ENCODE data around the gene CFAP46.
"Not testable (repeated sequence)": the region's sequence is repeated elsewhere in the genome, so short reads cannot be mapped to it uniquely, and the experiment has no call there.

The CFAP46 gene

DNA sequence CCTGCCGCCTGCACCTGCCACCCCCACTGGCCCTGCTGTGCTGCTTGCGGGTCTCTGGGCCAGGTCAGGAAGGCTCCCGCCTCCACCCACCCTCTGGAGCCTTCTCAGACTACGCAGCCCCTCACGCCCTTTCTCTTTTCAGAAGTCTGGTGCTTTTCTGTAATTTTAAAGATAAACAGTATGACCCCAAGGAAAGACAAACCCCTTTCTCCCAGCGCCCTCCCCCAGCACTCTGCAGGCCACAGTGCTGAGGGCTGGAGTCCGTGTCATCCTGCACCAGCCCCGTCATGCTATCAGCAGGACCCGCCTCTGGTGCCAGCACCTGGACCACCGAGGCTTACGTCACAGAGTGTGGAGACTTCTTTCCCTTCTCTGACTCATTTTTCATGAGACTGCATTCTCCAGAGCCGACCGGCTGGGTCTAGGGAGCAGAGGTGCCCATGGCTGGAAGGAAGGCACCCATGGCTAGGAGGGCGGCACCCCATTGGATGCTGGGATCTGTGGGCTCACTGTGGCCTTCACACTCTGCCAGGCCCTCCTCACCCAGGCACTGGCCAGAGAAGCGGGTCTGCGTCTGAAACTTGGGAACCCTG is 53.4 kb downstream of the CFAP46 start:
- H3K4me3 ChIP-seq (ENCODE audit: low read depth, low read length): no peak overlapping the region
- DNase-seq (ENCODE audit: low read depth): no peak

DNA sequence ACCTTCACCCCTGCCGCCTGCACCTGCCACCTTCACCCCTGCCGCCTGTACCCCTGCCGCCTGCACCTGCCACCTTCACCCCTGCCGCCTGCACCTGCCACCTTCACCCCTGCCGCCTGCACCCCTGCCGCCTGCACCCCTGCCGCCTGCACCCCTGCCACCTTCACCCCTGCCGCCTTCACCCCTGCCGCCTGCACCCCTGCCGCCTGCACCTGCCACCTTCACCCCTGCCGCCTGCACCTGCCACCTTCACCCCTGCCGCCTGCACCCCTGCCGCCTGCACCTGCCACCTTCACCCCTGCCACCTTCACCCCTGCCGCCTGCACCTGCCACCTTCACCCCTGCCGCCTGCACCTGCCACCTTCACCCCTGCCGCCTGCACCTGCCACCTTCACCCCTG is 53.9 kb downstream of the CFAP46 start:
- DNase-seq (ENCODE audit: low read depth); H3K4me3 ChIP-seq (ENCODE audit: low read depth, low read length): not testable (repeated sequence)

DNA sequence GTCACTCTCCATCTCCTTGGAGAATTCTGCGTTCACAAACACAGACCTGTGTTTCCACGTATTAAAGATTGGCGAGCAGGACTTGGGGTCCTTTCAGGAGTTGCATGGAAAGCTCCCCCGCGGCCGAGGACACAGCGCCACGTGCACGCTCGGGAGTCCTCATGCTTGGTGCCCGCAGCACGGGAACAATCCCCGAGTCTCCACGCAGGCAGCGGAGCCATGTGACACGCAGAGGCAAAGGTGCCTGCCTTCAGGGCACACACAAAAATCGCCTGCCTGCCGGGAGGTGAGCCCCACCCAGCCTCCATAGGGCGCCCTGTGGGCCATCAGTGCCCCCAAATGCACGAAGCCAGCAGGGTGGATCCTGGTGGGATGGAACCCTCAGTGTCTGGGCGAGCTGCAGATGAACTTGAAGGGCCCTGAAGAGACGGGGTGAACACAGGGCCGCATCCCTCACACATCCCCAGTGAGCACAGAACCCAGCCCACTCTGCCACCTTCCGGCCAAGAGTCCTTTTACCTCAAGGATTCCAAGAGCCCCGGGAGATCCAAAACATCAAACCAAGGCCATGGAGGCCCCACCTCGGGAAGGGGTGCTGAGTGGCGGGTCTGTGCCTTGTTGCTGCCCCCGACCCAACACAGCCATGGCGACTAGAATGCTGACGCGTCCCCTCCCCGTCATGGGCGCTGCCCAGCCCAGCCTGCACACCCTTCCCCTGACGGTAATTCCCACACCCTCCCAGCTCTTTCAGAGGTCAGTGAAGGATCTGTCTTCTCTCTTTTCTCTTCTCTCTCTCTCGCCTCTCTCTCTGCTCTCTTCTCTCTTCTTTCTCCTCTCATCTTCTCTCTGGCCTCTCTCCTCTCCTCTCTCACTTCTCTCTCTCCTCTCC is 55.9 kb downstream of the CFAP46 start:
- DNase-seq (ENCODE audit: low read depth): no peak
- no peak overlapping the region for H3K4me3 ChIP-seq (ENCODE audit: low read depth, low read length)

DNA sequence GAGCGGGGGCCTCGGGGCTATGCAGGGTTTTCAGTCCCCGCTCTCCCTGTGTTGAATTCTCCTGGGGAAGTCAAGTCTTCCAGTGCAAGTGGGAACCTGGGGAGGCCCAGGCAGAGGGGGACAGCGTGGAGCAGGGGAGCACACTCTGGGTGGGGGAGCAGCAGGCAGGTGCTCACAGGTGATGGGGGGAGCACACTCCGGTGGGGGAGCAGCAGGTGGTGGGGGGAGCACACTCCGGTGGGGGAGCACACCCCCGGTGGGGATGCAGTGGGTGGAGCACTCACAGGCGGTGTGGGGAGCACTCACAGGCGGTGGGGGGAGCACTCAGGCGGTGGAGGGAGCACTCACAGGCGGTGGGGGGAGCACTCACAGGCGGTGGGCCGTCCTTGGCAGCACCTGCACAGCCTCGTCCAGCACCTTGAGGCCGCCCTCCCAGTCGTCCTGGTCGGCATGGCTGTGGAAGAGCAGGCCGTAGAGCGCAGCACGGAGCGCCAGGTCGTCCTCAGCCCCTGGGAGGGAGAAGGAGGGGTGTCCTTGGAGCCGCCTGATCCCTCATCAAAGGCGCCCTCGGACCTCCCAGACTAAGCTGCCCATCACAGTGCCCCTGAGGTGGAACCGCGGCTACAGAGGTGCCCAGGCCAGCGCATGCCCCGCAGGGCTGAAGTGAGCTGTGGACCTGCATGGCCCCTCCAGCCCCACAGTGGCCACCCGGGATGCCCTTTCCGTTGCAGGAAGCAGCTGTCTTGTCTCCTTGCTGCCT is 56.7 kb downstream of the CFAP46 start:
- no peak overlapping the region for H3K4me3 ChIP-seq (ENCODE audit: low read depth, low read length)
- DNase-seq (ENCODE audit: low read depth): no peak

DNA sequence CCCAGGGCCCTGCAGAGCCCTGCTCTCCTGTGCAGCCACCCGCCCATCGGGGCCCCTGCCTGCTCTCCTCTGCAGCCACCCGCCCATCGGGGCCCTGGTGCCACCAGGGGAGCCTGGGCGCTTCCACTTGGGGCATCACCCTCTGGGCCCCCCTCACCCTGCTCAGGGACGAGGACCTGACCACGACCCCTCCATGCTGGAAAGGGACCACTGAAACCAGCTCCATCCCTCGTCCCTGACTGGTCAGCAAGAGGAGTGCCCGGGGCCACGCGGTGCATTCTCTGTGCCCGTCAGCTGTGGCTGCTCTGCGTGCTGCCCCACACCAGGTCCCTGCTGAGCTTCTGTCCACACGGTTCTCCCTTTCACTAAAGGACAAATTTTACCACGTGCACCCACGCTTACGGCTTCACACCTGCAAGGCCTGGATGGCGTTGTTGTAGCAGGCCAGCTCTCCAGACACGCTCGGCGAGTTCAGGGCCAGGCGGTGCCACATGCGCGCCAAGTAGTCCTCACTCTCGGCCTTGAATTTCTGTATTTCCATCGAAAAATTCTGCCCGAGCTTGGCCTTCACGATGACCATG is 57.6 kb downstream of the CFAP46 start:
- H3K4me3 ChIP-seq (ENCODE audit: low read depth, low read length): no peak overlapping the region
- DNase-seq (ENCODE audit: low read depth): no peak

DNA sequence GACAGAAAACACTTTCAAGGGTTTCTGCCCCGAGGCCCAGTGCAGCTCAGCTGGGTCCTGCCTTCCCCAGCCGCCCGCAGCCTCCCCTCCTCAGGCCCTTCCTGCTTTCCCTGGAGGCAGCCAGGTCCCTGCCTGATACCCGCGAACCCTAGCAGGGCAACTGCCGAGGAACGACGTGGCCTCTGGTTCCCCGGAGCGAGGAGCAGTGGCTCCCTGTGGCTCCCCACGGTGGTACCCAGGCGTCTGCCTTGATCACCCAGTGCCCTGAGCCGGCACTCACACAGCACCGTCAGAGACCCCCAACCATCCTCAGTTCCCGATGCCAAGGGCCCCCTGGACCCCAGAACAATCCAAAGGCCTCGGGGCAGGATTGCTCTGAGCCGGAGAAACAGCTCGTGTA is 58.3 kb downstream of the CFAP46 start:
- no peak for DNase-seq (ENCODE audit: low read depth)
- H3K4me3 ChIP-seq (ENCODE audit: low read depth, low read length): no peak overlapping the region

DNA sequence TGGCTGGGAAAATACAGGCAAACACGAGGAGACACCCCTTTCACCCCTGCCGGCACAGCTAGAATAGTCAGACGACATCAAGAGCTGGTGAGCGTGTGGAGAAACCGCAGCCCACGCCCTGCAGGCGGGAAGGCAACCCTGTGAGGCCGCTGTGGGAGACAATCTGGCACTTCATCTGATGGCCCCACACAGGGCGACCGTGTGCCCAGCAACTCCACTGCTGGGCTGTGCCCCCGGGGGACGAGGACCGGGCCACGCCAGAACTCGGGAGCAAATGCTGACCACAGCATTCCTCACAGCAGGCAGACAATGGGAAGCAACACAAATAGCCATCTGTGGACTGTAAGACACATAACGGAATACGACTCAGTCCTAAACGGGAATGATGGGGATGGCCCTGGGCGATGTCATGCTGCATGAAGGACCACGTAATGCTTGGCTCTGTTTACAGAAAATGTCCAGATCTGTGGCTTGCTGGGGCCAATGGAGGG is 58.9 kb downstream of the CFAP46 start:
- DNase-seq (ENCODE audit: low read depth): no peak
- no peak overlapping the region for H3K4me3 ChIP-seq (ENCODE audit: low read depth, low read length)

DNA sequence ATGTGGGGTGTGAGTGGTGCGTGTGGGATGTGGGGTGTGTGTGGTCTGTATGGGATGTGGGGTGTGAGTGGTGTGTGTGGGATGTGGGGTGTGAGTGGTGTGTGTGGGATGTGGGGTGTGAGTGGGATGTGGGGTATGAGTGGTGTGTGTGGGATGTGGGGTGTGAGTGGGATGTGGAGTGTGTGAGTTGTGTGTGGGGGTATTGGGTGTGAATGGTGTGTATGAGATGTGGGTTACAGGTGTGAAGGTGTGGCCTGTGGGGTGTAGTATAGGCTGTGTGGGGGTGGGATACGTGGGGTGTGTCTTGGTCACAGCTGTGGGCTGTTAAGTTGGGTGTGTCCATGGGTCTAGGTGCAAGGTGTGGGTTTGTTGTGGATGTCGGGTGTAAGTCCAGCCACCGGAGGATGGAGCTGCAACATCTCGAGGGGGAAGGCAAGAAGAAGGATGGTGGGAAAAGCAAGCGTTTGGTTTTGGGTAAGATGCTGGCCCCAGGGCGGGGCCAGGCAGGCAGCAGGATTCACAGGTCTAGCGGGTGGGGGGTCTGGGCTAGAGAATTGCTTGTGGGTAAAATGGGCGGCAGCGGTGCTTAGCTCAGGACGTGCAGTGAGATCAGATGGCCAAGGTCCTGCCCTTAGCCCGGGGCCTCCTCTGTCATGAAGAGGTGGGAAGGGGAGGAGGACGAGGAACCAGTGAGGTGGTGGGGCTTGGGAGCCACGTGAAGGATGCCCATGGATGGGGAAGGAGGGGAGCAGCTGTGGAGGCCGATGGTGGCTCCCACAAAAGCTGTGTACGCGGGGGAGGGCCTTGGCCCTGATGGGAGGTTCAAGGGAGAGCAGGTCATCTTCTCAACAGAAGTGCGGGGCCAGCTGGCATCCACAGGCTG is 60.1 kb downstream of the CFAP46 start:
- H3K4me3 ChIP-seq (ENCODE audit: low read depth, low read length): no peak overlapping the region
- DNase-seq (ENCODE audit: low read depth): no peak

DNA sequence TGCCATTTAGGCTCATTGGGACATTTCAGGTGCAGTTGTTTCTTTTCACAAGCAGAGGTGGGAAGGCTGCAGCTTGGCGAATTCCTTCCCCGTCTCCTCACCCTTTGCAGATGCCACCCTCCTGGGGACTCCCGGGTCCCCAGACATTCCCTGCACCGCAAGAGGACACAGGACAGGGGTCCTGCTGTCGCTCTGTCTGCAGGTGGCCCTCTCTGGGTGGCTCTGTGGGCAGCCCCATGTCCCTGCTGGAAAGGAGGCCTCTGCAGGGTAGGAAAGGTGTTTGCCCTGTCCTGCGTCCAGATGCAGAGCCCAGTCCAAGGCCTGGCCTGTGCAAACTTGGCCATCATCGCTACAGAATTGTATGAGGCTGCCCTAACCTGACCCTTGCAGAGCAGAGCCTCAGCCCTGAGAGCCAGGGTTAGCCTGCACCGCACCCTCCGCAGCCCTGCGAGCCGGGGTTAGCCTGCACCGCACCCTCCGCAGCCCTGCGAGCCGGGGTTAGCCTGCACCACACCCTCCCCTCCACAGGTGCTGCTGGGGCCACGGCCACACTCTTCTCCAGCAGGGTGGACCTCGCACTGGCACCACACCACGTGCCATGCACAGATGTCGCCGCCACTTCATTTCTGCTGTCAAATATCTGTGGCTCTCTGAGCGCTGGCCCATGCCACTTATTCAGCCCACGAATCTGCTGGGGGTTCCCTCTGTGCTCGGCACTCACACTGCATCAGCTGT is 61.0 kb downstream of the CFAP46 start:
- DNase-seq (ENCODE audit: low read depth): no peak
- no peak overlapping the region for H3K4me3 ChIP-seq (ENCODE audit: low read depth, low read length)

DNA sequence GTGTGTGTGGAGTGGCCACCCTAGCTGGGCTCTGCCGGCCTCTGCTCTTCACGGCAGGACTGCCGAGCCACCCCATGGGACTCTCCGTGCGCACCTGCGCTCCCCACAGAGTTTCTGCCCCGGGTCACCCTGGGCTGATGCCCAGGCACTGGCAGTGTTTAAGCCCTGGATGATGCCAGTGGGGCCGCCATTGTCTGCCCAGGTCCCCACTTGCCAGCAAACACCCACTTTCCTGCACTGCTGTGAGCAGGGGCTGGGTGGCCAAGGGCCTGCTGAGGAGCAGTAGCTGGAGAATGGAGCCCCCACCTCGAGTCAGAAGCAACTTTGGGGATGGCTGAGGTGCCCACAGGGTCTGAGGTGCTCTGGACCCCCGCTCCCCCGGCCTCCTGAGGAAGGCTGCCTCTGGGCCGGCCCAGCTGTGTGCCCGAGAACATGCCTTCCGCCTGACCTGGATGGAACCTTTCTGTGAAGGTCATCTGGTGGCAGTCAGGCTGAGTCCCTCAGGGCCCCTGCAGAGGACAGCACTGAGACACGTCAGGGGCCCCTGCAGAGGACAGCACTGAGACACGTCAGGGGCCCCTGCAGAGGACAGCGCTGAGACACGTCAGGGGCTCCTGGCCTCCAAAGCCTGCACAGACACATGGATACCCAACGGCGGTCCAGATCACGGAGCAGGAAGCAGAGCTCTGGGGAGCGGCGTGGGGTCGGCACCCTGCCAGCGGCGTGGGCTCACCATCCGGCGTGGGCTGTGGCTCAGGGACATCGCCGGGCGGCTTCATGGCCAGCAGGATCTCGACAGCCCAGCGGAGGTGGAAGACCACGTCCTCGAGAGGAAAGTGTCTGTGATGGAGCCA is 62.0 kb downstream of the CFAP46 start:
- no peak overlapping the region for H3K4me3 ChIP-seq (ENCODE audit: low read depth, low read length)
- no peak for DNase-seq (ENCODE audit: low read depth)

DNA sequence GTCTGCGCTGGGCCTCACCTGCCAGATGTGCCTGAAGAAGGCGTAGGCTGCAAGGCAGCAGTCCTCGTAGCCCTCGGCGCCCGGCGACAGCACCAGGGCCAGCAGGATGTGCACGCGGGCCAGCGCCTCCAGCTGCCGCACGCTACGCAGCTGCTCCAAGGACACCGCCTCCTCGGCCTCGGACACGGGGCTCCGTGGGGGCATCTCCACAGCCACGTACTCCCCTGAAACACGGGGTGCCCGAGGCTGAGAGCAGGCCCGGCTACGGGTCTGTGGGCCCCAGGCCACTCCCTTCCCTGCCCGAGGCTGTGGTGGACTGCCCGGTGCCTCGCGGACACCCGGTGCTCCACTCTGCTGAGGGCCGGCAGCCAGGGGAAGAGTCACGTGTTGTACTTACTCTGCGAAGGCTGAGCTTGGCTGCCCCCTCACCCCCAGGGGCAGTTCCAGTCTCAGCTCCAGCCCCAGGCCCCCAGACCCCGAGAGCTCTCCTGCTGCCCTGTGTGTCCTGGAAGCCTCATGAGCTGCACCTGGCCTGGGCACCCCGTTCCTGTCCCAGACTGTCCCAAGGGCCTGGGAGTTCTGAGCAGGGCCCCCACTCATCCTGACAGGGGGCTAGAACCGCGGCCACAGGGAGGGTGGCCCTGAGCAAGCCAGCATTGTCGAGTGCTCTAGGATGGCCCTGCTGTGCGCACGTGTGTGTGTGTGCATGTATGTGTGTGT is 62.8 kb downstream of the CFAP46 start:
- DNase-seq (ENCODE audit: low read depth): no peak
- H3K4me3 ChIP-seq (ENCODE audit: low read depth, low read length): no peak overlapping the region

DNA sequence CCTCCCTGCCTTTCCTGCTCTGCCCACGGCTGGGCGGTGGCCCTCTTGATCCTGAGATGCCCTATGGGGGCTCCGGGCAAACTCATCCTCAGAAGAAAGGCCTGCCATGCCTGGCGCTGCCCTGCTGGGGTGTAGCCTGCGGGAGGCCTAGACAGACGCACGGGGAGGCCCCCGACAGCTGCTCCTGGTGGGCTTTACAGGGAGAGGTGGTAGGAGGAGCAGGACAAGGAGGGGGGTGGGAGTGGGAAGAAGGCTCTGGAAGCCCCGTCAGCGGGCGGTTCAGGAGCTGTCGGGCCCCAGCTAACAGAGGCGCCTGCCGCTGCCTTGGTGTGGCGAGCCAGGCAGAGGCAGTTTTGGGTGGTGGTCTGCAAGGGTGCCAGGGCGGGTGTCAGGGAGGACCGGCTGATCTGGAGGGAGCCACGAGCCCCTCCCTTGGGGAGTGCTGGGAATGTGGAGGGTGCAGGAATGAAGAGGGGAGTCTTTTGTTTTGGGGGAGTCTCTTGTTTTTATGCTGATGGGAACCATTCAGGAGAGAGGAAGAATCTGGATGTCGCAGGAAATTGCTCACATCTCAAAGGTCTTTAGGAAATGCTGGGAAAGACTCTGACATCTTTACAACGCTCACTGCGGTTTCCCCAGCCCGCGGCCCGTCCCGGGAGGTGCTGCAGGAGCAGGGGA is 63.5 kb downstream of the CFAP46 start:
- no peak overlapping the region for H3K4me3 ChIP-seq (ENCODE audit: low read depth, low read length)
- DNase-seq (ENCODE audit: low read depth): no peak

DNA sequence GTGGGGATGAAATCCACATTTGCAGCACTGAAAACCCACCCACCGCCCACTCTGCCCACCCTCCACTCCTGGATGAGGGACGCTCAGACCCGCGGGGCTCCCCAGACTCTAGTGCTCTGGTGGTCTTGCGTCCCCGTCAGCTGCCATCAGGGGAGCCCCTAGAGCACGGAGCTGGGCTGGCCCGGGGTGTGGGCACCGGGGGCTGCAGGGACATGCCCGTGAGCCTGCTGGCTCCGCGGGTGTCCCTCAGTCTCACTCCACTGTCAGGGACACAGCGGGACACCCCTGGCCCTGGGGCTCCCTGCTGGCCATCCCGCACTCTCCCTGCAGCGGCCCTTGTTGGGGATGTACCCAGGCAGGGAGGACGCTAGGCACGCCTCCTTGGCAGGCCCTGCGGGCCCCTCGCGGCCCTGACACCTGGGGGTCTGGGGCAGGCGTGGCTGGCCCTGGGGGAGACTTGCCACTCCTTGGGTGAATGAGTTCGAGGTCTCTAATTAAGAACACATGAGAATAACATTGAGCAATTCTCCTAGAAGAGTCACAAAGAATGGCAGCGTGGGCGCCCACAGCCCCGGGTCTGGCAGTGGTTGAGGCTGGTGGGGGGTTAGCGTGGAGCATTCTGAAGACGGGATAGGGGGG is 64.2 kb downstream of the CFAP46 start:
- DNase-seq (ENCODE audit: low read depth): no peak
- no peak overlapping the region for H3K4me3 ChIP-seq (ENCODE audit: low read depth, low read length)

DNA sequence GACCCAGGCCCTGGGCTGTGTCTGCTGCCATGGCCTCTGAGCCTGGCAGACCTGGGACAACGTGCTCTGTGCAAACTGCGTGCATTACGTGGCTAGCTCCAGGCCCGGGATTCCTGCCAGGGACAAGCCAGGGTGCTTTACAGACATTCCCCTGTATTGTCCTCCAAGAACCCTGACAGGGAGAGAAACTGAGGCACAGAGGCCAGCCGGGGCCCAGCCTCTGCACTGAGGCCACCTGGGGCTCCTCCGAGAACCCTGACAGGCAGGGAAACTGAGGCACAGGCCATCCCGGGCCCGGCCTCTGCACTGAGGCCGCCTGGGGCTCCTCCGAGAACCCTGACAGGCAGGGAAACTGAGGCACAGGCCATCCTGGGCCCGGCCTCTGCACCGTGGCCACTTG is 64.9 kb downstream of the CFAP46 start:
- H3K4me3 ChIP-seq (ENCODE audit: low read depth, low read length): no peak overlapping the region
- no peak for DNase-seq (ENCODE audit: low read depth)

DNA sequence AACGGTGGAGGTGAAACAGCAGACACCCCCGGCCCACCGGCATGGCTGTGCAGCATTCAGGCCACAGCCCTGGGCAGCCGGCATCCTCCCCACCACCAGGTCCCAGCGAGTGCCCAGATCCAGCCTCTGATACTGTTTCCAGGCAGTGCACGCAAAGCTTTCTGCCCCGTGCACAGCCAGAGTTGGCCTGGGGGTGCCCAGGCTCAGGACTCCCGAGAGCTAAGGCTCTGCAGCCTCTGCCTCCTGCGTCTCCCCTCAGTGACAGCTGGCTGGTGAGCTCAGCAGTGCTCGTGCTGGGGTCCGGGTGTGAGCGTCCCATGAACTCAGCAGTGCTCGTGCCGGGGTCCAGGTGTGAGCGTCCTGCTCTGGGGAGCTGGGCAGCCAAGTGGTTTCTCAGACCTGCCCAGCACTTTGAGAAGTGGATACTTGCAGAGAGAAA is 65.4 kb downstream of the CFAP46 start:
- no peak overlapping the region for H3K4me3 ChIP-seq (ENCODE audit: low read depth, low read length)
- DNase-seq (ENCODE audit: low read depth): no peak

Measured in skeletal muscle cell (primary cell).